Activated naive CD8-positive, alpha-beta T cell treated with anti-CD3 and anti-CD28 coated beads, Interleukin-2, amount 50 U/mL, for 24 hours (primary cell): ENCODE results near the gene TMEM41B.
"Not testable (repeated sequence)": the region's sequence is repeated elsewhere in the genome, so short reads cannot be mapped to it uniquely, and the experiment has no call there.

Experiments
- ATAC-seq: fragments of 150-1000 bp; cut with Tn5 transposase; one replicate; pipeline ENCODE4 v1.10.0; 2021
- DNase-seq: peaks from one replicate; pipeline ENCODE4 v3.0.0; 2021
- H3K27ac Mint-ChIP-seq: one replicate; pipeline ENCODE4 v1.8.0; 2021; ENCODE audit warnings: mild to moderate bottlenecking, mixed read lengths
- H3K27me3 Mint-ChIP-seq: one replicate; pipeline ENCODE4 v1.8.0; 2021; ENCODE audit warnings: mixed read lengths
- H3K36me3 Mint-ChIP-seq: one replicate; pipeline ENCODE4 v1.8.0; 2021; ENCODE audit warnings: low read depth, mixed read lengths
- H3K4me1 Mint-ChIP-seq: one replicate; pipeline ENCODE4 v1.8.0; 2021; ENCODE audit warnings: mixed read lengths
- H3K4me3 Mint-ChIP-seq: one replicate; pipeline ENCODE4 v1.8.0; 2021; ENCODE audit warnings: mild to moderate bottlenecking, moderate library complexity, mixed read lengths
- H3K9me3 Mint-ChIP-seq: one replicate; pipeline ENCODE4 v1.8.0; 2021; ENCODE audit warnings: mixed read lengths

TMEM41B gene

DNA sequence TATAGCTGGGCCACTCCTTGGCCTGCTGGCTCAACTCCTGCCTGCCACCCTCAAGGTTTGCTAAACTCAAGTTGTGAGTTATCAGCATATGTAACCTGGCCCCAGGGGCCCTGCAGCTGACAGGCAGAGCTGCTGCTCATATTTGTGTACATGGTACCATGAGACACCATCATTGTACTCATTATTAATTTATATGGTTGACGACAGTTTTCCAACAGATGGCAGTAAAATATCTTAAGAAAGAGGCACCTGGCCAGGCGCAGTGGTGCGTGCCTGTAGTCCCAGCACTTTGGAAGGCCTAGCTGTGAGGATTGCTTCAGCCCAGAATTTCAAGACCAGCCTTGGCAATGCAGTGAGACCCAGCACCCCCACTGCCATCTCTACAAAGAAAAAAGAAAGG lies 37.8 kb downstream of the TMEM41B start:
- H3K36me3 Mint-ChIP-seq: no peaks in the 10 kb centered on the region
- H3K9me3 Mint-ChIP-seq: no peaks in the 10 kb centered on the region
- no peak overlapping the region for H3K4me3 Mint-ChIP-seq
- H3K27me3 Mint-ChIP-seq: no peaks in the 10 kb centered on the region
- no peak overlapping the region for H3K27ac Mint-ChIP-seq
- ATAC-seq (no peak), DNase-seq (no peak)
- peaks cover 24% of the 10 kb centered on the region for H3K4me1 Mint-ChIP-seq

DNA sequence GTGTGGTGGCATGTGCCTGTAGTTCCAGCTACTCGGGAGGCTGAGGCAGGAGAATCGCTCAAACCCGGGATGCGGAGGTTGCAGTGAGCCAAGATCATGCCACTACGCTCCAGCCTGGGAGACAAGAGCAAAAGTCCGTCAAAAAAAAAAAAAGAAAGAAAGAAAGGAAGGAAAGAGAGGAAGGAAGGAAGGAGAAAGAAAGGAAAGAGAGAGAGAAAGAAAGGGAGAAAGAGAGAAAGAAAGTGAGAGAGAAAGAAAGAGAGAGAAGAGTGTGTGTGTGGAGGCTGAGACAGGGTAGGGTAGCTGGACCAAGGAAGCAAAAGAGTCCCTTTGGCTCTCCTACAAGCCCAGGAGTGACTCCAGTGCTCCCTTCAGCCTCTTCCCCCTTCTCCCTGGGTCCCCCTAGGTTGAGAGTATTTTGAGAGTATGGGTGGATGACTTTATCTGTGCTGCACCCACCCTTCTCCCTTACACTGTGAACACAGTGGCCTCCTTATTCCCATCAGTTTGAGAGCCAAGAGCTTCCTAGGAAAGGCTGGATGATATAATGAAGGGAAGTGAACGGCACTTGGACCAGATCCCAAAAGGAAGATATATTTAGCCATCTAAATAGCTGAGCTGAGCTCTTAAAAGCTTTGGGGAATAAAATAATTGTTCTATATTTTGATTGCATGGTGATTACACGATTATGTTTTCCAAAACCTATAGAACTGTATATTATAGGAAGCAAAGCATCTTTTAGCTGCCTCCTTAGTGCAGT lies 39.7 kb downstream of the TMEM41B start:
- Mint-ChIP-seq H3K27me3 (no peaks in the 10 kb centered on the region), H3K9me3 (no peaks in the 10 kb centered on the region), H3K4me1 (peaks cover 6% of the 10 kb centered on the region), H3K27ac (no peak overlapping the region), H3K4me3 (no peak overlapping the region), H3K36me3 (no peaks in the 10 kb centered on the region)
- ATAC-seq (no peak), DNase-seq (no peak)

DNA sequence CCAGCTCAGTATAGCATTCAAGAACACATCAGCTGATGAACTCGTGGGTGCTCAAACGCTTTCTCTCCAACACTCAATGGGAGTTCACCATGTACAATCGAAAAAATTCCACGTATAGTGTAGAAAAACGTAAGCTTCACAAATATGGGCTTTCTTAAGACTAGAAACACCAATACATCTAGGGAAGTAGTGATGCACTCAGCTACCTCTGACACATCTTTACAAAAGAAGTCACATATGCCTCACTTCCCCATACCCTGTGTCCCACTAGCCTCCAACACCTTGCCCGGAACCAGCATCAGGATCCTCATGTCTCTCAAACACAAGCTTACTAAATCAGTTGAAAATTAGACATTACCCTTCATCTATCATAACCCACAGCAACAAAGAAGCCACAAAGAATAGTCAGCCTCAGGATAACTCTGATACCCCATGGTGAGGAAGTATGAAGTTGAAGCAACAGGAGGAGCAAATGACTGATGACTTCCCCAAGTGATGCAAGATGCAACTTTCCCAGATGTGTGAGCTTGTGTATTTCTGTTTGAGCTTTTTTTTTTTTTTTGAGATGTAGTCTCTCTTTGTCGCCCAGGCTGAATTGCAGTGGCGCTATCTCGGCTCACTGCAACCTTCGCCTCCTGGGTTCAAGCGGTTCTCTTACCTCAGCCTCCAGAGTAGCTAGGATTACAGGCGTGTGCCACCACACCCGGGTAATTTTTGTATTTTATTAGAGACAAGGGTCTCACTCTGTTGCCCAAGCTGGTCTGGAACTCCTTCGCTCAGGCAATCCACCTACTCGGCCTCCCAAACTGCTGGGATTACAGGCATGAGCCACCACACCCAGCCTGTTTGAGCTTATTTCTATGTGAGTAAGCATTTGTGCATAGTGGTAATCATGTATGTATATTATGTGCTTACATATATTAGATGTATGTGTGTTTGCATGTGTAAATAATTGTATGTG lies 40.7 kb downstream of the TMEM41B start:
- Mint-ChIP-seq H3K4me3 (no peak overlapping the region), H3K36me3 (no peaks in the 10 kb centered on the region), H3K9me3 (no peaks in the 10 kb centered on the region), H3K27ac (peak overlapping the region; percentile 2), H3K27me3 (peaks cover 2% of the 10 kb centered on the region), H3K4me1 (peaks cover 6% of the 10 kb centered on the region)
- no peak for DNase-seq
- ATAC-seq: no peak

DNA sequence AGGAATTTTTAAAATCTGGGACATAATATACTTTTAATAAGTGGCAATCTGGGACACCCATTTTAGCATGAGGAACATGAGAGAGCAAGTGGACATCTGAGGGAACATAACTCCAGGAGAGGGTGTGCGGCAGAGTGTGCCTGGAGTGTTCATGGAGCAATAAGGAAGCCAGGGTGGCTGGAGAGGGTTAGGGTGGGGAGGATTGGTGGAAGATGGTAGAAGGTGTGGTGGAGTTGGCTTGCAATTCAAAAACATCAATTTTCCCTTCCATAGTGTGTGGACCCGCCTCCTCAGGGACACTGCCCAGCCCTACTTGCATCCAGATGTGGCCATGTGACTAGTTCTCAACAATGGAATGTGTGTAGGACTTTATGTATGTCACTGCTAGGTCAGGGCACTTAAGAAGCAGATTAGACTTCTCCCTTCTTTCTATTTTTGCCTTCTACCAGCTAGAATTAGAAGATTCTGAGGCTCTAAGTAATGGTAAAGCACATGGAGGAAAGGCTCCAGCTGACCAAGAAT lies 44.8 kb downstream of the TMEM41B start:
- Mint-ChIP-seq H3K4me3 (no peak overlapping the region), H3K27ac (no peak overlapping the region), H3K36me3 (no peaks in the 10 kb centered on the region), H3K9me3 (no peaks in the 10 kb centered on the region), H3K27me3 (peaks cover 6% of the 10 kb centered on the region), H3K4me1 (peaks cover 10% of the 10 kb centered on the region)
- ATAC-seq: no peak
- DNase-seq: no peak

DNA sequence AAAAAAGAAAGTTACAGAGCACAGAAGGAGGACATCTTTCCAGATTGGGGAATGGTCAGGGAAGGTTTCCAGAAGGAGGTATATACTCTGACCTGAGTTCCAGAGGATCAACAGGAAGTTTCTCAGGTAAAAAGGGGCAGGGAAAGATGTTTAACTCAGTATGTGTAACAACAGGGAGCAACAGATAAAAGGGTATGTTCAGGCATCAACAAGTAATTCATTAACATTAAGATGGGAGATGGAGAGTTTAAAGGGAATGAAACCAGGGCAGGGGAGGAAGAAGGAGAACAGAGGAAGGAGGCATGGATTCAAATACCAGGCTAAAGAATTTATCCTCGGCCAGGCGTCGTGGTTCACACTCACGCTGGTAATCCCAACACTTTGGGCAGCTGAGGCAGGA lies 46.7 kb downstream of the TMEM41B start:
- Mint-ChIP-seq H3K36me3 (peaks cover 5% of the 10 kb centered on the region), H3K4me3 (no peak overlapping the region), H3K27ac (no peak overlapping the region), H3K4me1 (peaks cover 17% of the 10 kb centered on the region), H3K9me3 (no peaks in the 10 kb centered on the region), H3K27me3 (peaks cover 8% of the 10 kb centered on the region)
- ATAC-seq: no peak
- no peak for DNase-seq

DNA sequence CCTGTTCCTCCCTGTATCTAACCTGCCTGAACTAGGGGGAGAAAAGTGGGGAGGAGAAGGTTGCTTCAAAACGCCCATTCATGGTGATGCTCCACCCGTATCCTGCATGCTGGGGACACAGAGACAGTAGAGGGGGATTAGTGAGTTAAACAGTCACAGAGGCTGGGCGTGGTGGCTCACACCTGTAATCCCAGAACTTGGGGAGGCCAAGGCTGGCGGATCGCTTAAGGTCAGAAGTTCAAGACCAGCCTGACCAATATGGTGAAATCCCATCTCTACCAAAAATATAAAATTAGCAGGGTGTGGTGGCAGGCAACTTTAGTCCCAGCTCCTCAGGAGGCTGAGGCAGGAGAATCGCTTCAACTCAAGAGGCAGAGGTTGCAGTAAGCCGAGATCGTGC lies 47.5 kb downstream of the TMEM41B start:
- Mint-ChIP-seq H3K27me3 (peaks cover 8% of the 10 kb centered on the region), H3K9me3 (no peaks in the 10 kb centered on the region), H3K36me3 (peaks cover 5% of the 10 kb centered on the region), H3K4me3 (no peak overlapping the region), H3K27ac (peak overlapping the region; percentile 31), H3K4me1 (peaks cover 24% of the 10 kb centered on the region)
- DNase-seq (no peak), ATAC-seq (no peak)

DNA sequence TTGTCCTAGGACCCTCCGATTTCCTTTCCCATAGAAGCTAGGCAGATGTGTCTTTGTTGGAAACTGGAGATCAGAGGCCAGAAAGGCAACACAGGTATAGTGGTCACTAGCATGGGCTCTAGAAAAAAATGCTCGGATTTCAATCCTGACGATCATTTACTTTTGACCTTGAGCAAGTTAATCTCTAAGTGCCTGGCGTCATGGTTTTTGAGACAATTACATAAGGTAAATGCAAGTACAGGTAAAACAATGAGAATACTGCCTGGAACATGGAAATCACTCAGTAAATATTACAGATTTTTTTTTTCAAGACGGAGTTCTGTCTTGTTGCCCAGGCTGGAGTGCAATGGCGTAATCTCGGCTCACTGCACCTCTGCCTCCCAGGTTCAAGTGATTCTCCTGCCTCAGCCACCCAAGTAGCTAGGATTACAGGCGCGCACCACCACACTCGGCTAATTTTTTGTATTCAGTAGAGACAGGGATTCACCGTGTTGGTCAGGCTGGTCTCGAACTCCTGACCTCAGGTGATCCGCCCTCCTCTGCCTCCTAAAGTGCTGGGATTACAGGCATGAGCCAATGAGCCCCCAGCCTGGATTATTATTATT lies 48.2 kb downstream of the TMEM41B start:
- ATAC-seq: no peak
- Mint-ChIP-seq H3K27me3 (peaks cover 8% of the 10 kb centered on the region), H3K27ac (peak overlapping the region; percentile 83), H3K4me1 (peaks cover 31% of the 10 kb centered on the region), H3K36me3 (peaks cover 5% of the 10 kb centered on the region), H3K4me3 (peak overlapping the region; percentile 91), H3K9me3 (no peaks in the 10 kb centered on the region)
- no peak for DNase-seq

DNA sequence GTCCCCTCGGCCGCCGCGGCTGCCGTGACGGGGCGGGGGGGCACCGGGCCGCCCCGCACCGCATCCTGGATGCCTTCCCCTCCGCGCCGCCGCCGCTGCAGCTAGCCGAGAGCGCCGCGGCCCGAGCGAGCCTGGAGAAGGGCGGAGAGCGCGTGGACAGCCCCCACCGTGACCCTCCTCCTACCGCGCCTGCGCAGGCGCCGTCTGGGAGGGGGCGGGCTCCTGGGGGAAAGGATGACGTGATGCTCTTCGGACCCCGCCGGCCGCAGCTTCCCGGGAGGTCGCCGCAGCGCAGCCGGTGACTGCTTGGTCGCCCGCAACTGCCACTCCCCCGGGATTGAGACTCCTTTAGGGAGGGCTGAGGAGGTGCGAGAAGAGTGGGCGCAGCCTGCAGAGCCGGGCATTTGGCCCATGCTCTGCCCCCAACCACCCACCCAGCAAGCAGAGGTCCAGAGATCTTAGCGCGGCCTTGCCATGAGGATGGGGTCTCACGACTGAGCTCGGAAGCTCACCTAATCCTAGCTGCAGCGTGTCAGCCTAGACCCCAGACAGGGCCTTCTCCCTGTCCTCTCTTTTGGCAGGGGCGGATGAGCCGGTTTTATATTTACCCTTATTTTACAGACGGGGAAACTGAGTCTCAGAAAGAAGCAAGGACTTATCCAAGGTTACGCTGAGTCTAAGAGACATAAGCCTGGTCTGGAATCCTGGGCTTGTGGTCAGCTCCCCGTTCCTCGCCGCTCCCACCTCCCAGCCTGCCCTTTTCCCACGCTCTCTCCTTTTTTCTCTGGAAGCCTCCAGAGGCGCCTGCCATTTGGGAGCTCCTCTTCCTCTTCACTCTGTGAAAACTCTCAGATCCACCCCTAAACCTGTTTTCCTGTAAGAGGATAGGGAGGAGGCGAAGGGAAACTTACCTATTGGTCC lies 48.9 kb downstream of the TMEM41B start, which contains the start of gene DENND5A:
TSS of gene DENND5A (minus strand) at position 140 of the 921 bp plus-strand sequence. CDS start 281 bp downstream, outside the sequence.
- DNase-seq: peak; percentile 77
- peak within 1 kb of the TSS; percentile 91 for H3K4me3 Mint-ChIP-seq
- H3K36me3 Mint-ChIP-seq: peaks cover 5% of the 10 kb centered on the region
- peak within 1 kb of the TSS; percentile 95 for H3K27ac Mint-ChIP-seq
- ATAC-seq: peak; percentile 42
- H3K4me1 Mint-ChIP-seq: peaks cover 39% of the 10 kb centered on the region
- H3K27me3 Mint-ChIP-seq: peaks cover 8% of the 10 kb centered on the region
- no peaks in the 10 kb centered on the region for H3K9me3 Mint-ChIP-seq

DNA sequence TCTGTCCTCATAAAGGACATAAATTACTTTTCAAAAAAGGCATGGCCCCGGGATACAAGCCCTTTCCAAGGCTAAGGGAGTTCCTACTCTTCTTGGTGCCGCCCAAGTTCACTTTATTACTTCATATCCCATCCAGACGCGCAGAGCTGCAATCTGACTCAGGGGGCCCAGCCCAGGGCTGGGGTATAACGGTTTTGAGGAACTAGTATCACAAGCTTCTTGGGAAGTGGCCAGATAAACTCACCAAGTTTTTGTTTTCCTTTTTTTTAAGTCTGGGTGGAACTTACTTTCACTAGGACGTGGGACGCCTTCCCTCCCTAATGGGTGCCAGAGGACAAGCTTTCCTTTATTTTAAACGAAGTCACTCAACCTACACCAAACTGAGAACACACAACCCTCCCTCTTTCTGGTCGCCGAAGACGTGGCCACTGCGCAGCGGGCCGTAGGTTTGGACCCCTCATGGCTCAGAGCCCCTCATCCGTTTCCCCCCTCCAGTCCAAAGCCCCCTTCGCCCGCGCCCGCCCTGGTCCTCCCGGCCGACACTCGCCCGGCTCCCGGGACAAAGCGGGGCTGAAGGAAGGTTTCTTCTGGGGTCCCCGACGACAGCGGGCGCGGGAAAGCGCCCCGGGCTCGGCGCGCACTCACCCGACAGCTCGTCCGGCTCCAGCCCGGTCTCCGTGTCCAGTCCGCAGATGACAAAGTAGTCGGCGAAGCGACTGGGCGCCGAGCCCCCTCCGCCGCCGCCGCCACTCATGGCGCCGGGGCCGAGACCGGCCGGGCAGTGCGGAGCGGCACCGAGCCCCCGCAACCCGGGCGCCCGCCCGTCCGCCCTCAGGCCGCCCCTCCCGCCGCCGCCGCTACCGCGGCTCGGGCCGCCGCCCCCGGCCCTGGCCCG lies 49.8 kb downstream of the TMEM41B start:
- DNase-seq: peak; percentile 57
- peak overlapping the region; percentile 91 for H3K4me3 Mint-ChIP-seq
- peaks cover 8% of the 10 kb centered on the region for H3K27me3 Mint-ChIP-seq
- H3K36me3 Mint-ChIP-seq: peaks cover 5% of the 10 kb centered on the region
- no peaks in the 10 kb centered on the region for H3K9me3 Mint-ChIP-seq
- peak overlapping the region; percentile 95 for H3K27ac Mint-ChIP-seq
- peak; percentile 58 for ATAC-seq
- peaks cover 44% of the 10 kb centered on the region for H3K4me1 Mint-ChIP-seq

DNA sequence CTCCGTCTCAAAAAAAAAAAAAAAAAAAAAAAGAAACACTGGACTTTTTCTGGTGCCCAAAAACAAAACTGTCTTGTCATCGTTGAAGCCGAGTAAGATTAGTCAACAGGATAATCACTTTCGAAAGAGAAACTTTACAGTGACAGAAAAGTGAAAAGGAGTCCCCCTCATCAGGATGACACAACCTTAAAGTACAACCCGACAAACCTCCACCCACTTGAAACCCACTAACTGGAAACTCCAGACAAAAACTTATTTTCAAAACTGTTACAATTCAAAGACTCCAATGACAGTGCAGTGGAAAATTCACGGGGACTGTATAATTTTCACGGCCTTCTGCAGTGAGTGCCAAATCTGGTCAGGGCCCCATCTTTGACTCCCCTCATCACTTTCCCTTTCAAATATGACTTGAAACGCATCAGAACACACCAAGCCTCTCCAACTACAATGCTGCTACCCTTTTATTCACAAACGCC lies 50.5 kb downstream of the TMEM41B start:
- peaks cover 5% of the 10 kb centered on the region for H3K36me3 Mint-ChIP-seq
- H3K4me1 Mint-ChIP-seq: peaks cover 44% of the 10 kb centered on the region
- peak overlapping the region; percentile 95 for H3K27ac Mint-ChIP-seq
- peaks cover 6% of the 10 kb centered on the region for H3K27me3 Mint-ChIP-seq
- ATAC-seq: peak; percentile 86
- no peaks in the 10 kb centered on the region for H3K9me3 Mint-ChIP-seq
- peak overlapping the region; percentile 91 for H3K4me3 Mint-ChIP-seq
- peak; percentile 59 for DNase-seq

DNA sequence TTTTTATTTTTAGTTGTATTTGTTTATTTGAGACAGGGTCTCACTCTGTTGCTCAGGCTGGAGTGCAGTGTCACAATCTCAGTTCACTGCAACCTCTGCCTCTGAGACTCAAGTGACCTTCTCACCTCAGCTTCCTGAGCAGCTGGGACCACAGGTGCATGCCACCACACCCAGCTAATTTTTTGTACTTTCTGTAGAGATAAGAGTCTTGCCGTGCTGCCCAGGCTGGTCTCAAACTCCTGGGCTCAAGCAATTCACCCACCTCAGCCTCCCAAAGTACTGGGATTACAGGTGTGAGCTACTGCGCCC lies 53.6 kb downstream of the TMEM41B start:
- not testable (repeated sequence) for H3K4me3 Mint-ChIP-seq, H3K27ac Mint-ChIP-seq
- peaks cover 54% of the 10 kb centered on the region for H3K4me1 Mint-ChIP-seq

DNA sequence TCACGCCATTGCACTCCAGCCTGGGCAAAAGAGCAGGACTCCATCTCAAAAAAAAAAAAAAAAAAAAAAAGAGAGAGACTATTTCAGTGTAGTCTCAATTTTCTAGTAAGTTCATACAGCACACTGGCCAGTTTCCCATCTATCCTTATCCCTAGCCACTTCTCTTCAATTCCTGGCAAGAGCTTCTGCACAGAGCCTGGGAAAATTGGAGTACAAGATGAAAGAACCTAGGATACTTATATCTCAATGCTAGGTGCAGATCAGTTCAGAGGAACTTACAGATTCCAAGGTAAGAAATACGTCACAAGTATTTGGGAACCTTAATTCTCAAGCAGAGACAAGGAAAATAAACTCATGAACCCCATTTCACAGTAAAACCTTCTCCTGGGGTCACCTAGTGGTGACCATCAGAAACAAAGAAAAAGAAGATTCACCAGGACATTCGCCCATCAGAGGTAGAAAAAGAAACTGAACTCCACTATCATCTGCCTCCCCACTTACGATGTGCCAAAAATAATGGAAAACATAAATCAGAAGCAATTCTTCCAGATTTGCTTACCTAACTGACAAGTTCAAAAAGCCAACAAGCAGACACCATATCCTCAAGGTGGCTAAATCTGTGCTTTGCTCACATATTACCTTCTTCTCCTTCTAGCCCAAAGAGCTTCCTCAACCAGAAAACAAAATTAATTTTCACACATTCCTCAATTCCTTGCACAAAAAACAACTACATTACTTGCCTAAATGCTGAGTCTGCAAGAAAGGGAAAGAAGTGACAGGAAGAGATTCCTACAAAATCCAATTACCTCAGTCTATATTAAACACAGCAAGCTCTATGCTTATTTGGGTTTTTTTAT lies 54.2 kb downstream of the TMEM41B start:
- Mint-ChIP-seq H3K36me3 (peaks cover 14% of the 10 kb centered on the region), H3K27ac (no peak overlapping the region), H3K9me3 (peaks cover 5% of the 10 kb centered on the region), H3K4me1 (peaks cover 53% of the 10 kb centered on the region), H3K4me3 (no peak overlapping the region), H3K27me3 (peaks cover 2% of the 10 kb centered on the region)
- DNase-seq: no peak
- no peak for ATAC-seq

More for the DNA sequence above, 53.6 kb downstream of the TMEM41B start:
- ATAC-seq, H3K27me3 Mint-ChIP-seq, DNase-seq, H3K9me3 Mint-ChIP-seq: not testable (repeated sequence)
- H3K36me3 Mint-ChIP-seq: peaks cover 11% of the 10 kb centered on the region
